LNCaP clone FGC (cell line): Measurements from ENCODE around the gene BBIP1.

Experiments
- DNase-seq: peaks from one replicate; pipeline ENCODE4 v3.0.0-alpha.2; 2011; ENCODE audit warnings: low read depth
- H3K4me3 ChIP-seq: 2 replicates; pipeline ENCODE4 v1.5.1; 2011; ENCODE audit warnings: mild to moderate bottlenecking, low read depth, low read length, control low read depth
- TF ChIP-seq, protein P1 (sequence below): IDR thresholded peaks from 2 replicates; pipeline ENCODE4 v1.5.1; 2012; ENCODE audit warnings: mild to moderate bottlenecking; ENCODE audit not compliant: control insufficient read depth, insufficient read depth; ENCODE audit errors: extremely low read depth

The BBIP1 gene

DNA sequence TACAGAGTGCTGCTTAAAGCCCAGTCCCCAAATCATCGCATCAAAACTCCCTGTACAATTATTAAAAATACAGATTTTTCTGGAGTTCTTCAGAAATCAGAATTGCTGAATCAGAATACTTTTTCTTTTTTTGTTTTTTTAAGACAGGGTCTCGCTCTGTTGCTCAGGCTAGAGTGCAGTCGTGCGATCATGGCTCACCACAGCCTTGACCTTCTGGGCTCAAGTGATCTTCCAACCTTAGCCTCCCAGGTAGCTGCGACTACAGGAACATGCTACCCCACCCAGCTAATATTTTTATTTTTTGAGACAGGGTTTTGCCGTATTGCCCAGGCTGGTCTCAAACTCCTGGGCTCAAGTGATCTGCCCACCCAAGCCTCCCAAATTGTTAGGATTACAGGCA, 3.9 kb downstream of the BBIP1 start:
- H3K4me3 ChIP-seq: no peak overlapping the region
- TF ChIP-seq, protein P1, sequence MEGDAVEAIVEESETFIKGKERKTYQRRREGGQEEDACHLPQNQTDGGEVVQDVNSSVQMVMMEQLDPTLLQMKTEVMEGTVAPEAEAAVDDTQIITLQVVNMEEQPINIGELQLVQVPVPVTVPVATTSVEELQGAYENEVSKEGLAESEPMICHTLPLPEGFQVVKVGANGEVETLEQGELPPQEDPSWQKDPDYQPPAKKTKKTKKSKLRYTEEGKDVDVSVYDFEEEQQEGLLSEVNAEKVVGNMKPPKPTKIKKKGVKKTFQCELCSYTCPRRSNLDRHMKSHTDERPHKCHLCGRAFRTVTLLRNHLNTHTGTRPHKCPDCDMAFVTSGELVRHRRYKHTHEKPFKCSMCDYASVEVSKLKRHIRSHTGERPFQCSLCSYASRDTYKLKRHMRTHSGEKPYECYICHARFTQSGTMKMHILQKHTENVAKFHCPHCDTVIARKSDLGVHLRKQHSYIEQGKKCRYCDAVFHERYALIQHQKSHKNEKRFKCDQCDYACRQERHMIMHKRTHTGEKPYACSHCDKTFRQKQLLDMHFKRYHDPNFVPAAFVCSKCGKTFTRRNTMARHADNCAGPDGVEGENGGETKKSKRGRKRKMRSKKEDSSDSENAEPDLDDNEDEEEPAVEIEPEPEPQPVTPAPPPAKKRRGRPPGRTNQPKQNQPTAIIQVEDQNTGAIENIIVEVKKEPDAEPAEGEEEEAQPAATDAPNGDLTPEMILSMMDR: no peak
- no peak for DNase-seq

GRCh38 chr10:110914431-110914830, 4.5 kb downstream of the BBIP1 start:
- no peak overlapping the region for H3K4me3 ChIP-seq
- no peak for DNase-seq
- TF ChIP-seq, protein P1: no peak

DNA sequence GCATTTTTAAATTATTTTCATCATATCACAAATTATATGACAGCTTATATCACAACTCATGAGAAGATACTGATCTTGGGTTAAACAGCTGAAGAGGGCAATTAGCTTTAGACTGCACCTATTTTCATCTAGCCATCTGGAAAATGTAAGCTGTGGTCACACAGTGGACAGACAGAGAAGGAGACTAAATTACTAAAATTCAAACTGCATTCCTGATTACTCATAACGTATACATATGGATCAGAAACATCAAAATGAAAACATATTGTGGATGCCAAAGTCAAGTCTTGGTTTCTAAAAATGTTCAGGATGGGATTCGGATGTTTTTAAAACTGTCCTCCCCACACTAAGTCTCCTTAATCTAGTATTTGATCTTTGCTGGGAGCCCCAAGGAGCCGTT, 6.6 kb downstream of the BBIP1 start:
- DNase-seq: no peak
- TF ChIP-seq, protein P1: no peak
- H3K4me3 ChIP-seq: no peak overlapping the region

GRCh38 chr10:110910138-110910537, 8.8 kb downstream of the BBIP1 start:
- TF ChIP-seq, protein P1: no peak
- no peak for DNase-seq
- no peak overlapping the region for H3K4me3 ChIP-seq

DNA sequence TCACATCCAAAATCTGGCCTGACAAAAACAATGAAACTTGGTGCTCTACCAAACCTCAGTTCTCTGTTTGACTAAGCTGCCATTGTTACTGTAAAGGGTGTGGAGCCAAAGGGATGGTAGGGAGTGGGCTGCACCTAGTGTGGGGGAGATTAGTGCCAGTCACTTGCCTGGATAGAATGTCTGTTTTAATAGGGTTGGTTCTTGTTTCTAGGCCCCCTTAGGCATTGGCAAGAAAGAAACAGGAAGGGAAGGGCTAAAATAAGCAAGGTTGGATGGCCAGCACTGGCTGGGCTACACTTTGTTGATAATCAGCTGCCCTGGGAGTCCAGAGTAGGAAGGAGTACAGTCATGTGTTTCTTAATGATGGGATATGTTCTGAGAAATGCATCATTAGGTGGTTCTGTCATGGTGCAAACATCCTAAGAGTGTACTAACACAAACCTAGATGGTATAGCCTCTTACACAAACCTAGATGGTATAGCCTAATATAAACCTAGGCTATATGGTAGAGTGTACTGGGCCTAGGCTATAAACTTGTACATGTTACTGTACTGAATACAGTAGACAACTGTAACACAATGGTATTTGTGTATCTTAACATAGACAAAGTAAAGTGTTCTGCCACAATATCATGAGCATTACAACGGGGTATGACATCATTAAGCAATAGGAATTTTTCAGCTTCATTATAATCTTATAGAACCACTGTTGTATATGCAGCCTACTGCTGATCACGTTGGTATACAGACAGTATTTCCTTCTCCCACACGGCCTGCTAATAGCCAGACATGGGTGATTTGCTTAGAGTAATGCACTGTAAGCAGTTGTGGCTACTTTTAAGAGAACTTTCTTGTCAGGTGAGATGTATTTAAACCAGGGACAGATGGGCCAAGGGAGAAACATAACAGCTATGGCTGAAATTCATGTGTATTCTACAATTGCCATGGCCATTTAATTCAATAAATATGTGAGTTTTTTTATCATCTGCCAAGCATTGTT, 15.4 kb downstream of the BBIP1 start:
- TF ChIP-seq, protein P1: no peak
- DNase-seq: no peak
- no peak overlapping the region for H3K4me3 ChIP-seq

DNA sequence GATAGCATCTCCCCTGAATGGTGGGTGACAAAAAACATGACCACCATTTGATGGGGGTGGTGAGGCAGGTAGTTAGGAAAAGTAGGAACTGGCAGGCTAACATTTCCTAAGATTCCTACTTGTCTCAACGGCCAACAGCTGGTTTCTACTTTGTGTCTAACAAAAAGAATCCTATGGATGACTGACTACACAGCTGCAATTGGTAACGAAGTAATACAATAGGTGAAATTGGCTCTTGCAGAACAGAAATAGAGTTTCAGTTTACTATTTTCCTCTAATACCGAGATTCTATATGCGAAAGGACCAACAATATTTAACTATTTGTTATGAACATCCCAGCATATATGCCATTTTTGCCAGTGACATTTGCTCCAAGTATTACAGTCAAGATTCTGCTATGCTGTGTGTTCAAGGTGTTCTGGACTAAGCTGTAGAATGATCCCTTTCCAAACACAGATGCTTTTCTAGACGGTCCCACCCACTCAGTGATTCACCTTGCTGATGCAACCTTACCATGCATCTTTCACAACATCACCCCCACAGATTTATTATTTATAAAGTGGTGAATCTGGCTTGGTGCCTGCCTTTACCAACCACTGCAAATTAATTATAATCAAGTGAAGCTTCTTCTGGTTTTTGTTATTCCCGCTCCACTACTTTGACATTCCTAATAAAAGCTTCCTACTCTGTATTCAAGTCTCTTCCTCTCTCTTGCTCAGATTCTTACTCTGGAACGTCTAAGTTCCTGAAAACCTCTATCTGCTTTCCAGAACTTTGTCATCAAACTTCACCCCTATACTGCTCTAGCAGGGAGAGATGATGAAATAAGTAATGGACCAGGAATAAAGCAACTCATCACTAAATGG, 16.8 kb downstream of the BBIP1 start:
- DNase-seq: no peak
- no peak overlapping the region for H3K4me3 ChIP-seq
- TF ChIP-seq, protein P1: no peak
